Head of caudate nucleus (tissue), 42 donors: ENCODE measurements around the gene VAPB.

Experiments
- DNase-seq, 42 donors: peaks; one replicate each; pipeline versions ENCODE4 v3.0.0 to v3.0.0-alpha.2; 2020 to 2021; ENCODE audit warnings: mixed read lengths in 7 of 42
- intact Hi-C: fragments of 100-400 bp; cut with DNase I; formaldehyde crosslinking; loops from one replicate; pipeline ENCODE4 v1.15.0; 2022

VAPB gene

DNA sequence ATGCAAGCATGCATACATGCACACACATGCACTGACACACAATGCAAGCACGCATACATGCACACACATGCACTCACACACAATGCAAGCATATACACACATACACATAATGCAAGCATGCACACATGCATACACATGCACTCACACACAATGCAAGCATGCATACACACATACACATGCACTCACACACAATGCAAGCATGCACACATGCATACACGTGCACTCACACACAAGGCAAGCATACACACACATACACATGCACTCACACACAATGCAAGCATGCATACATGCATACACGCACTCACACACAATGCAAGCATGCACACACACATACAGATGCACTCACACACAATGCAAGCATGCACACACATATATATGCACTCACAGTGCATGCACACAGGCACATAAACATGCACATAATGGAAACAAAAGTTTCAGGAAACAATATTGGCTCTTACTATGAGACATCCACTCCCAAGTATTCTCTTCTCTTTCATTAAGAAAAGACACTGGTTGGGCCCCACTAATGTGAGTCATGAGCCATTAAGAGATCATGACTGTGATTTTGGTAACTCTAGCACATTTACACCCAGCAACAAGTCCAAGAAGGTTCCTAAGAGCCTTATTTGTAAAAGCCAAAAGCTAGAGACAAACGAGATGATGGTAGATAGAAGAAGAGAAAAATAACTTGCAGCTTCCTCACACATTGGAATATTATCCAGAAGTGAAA lies 103.9 kb downstream of the VAPB start:
- no peak for DNase-seq
- intact Hi-C loops, result no loop called here

DNA sequence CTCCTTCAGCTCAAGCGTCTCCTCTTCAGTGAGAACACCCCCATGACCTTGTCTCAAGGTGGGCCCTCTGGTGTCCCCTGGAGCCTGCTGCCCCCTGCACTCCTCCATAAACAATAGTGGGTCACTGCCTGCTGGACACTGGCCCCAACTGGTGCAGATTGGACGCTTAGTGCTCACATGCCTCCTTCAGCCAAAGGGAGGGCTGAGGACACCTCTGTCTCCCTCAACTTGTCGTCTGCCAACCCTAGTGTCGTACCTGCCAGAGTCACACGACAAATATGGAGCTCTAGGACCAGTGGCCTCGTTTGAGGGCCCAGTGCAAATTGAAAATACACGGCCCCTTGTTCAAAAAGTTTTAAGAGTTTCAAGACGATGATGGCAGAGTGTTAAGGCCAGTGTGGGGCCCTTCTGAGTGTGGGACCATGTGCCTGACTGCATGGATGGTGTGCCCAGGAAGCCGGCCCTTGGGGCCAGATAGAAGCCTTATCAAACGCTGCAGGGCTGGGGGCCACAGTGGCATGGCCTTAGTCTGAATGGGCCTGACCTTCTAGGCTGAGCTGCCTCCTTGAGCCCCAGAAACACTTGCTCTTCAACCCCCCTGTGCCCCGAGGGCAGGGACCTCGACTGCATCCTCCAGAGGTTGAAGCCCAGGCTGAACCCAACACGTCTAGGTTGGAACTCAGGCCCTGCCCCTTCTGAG lies 106.0 kb downstream of the VAPB start:
- no peak for DNase-seq
- intact Hi-C loops, result no loop called here

DNA sequence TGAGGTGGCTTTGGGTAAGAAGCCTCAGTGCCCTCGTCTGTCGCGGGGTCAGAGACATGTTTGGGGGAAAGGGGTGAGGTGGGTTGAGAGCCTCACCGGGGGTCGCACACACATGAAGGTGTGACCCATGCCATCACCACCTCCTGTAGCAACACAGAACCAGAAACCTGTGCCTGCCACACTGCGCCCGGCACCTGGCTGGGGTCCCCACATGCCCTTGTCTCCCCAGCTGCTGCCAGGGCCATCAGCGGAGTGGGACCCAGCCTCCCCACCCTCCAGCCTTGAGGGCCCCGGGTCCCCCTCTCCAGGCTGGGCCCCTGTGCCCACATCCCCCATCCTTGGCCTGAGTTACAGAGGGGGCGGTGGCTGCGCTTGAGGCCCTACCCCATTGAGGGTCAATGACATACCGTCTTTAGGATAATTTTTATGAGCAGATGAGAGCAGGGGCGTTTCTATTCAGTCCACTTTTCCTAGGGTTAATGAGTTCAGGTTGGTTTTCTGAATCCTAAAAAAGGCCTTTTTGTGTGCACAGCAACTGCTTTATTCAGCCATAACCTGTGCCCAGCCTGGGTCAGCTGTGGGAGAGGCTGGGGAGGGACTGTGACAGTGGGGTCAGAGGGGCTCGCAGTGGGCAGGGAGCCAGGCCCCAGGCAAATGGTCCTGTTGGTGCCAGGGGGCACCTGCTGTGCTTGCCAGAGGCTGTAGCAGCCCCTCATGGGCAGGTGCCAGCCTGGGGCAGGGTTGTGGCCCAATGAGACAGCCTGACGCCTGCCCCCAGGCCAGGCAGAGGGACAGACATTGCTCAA lies 106.8 kb downstream of the VAPB start:
- no peak for DNase-seq
- intact Hi-C loops, result no loop called here

DNA sequence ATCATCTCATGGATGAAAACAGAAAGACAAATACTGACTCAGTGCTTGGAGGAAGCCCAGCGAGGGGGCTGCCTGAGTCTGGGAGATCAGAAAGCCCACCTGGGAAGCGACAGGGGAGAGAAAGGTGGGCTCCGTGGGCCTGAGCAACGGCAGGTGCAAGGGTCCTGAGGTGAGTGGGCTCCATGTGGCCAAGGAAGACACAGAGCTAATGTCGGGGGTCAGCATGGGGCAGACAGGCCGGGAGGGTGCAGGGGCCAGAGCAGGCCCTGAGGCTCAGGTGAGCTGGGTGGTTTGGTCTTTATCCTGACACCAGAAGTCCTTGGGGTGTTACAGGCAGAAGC lies 107.4 kb downstream of the VAPB start:
- intact Hi-C loops, result no loop called here
- no peak for DNase-seq

DNA sequence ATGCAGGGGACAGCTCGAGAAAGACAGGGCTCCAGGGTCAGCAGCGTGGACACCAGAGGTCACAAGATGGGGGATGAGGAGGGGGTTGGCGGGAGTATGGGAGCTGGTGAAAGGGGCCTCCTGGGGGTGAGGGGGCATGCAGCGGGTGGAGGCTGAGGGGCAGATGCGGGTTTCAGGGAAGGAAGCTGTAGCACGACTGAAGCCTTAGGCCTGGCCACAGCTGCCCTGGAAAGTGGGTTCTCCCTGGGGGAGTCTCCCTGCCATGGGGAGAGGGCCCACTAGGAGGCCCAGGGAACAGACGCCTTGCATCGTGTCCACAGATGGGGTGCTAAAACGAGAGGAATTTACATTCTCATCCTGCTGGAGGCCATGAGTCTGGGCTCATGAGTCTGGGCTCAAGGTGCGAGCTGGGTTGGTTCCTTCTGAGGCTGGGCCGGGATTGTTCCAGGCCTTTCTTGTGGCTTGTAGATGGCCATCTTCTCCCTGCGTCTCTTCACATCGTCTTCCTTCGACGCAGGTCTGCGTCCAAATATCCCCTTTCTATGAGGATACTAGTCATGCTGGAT lies 108.1 kb downstream of the VAPB start:
- intact Hi-C loops, result no loop called here
- DNase-seq, result no peak

DNA sequence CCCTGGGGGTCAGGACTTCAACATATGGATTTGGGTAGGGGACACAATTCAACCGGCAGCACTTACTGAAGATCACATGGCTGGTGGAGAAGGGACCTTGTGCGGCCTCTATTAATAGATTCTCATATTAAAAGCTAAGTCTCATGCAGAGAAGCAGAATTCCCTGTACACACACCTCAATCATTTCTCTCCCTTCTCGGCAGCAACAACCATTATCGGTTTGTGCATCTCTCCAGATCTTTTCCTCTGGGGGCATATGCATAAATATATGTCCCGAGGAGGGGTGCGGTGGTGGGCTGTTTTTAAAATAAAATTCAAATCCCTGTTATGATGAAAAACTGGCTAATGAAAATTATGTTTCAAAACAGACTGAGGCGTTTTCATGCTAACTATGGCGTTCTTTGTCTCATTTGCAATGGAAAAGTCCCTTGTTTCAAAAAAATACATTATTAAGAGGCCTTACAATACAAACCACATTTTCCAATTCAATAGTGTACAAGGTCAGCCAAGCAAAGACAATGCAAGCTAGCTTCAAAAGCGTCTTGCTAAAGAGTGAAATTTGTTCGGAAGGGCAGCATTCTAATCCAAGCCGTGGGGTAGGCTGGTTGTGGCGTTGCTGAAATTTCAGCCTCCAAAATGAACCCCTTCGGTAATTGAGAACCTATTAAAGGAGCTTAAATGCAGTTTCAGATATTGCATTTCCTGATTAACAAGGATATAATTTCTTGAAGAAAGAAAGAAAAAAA lies 108.9 kb downstream of the VAPB start:
- no peak for DNase-seq

DNA sequence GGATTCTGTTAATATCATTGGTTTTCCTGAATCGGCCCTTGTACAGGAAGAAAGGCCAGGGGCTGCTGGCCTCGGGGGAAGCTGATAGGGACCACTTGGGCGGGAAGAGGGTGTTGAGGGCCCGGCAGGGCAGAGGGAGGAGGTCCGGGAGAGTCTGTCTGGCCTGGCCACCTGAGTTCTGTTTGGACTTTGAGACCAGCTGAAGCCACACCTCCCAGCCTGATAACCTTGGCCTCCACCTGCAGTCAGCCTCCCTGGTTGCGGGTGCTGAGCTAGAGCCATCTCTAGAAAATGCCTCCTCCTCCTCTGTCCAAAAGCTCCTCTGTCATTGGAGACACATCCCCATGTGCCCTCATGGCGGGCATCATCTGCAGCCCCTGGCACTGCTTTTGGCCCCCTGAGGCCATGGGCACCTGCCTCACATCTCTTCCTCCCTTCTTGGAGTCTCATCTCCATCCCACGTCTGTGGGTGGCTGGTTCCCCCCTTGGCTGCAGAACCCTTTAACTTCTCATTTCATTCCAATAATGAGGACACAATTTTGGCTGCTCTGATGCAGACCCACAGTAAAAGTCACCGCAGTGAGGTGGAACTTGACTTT lies 109.5 kb downstream of the VAPB start:
- intact Hi-C loops, result no loop called here
- no peak for DNase-seq

More for the DNA sequence above, 108.9 kb downstream of the VAPB start:
- intact Hi-C loops, result no loop called here

DNA sequence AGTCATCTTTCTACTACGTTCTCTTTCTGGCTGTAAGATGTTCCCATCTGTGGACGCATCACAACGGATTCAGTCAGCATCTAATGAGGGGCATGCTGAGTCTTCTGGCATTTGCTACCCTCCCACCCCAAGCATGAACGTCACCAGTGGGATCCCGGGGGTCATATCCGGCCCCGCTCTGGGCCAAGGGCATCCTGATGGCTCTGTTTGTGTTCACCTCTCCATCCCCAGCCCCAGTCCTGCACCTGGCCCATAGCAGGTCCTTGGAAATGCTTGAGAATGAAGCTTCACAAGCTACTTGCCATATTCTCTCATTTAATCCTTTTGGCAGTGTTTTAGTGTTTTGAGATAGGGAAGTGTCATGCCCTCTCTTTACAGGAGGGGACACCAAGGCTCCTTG lies 111.2 kb downstream of the VAPB start:
- intact Hi-C loops, result no loop called here

More for the DNA sequence above, 111.2 kb downstream of the VAPB start:
- no peak for DNase-seq
